Effector memory CD8-positive, alpha-beta T cell (primary cell): ENCODE measurements around the gene ATAD3A.
"Not testable (repeated sequence)": the region's sequence is repeated elsewhere in the genome, so short reads cannot be mapped to it uniquely, and the experiment has no call there.

Source experiments
- ATAC-seq: fragments of 150-1000 bp; cut with Tn5 transposase; replicated peaks from 2 replicates; pipeline ENCODE4 v1.10.0; 2021; ENCODE audit warnings: mild to moderate bottlenecking, moderate library complexity
- DNase-seq, 3 experiments: peaks; one replicate each; pipeline ENCODE4 v3.0.0; 2021
- H3K27ac Mint-ChIP-seq, 2 donors: one replicate each; pipeline ENCODE4 v1.8.0; 2022; ENCODE audit warnings: mild to moderate bottlenecking in 2 of 2, mixed read lengths in 2 of 2, moderate library complexity in 2 of 2
- H3K27me3 Mint-ChIP-seq, 2 donors: one replicate each; pipeline ENCODE4 v1.8.0; 2022; ENCODE audit warnings: mixed read lengths in 2 of 2
- H3K36me3 Mint-ChIP-seq: one replicate; pipeline ENCODE4 v1.8.0; 2022; ENCODE audit warnings: mild to moderate bottlenecking, moderate library complexity, mixed read lengths; ENCODE audit not compliant: insufficient read depth
- H3K4me1 Mint-ChIP-seq, 2 donors: one replicate each; pipeline ENCODE4 v1.8.0; 2022; ENCODE audit warnings: low read depth in 2 of 2, mixed read lengths in 2 of 2
- H3K4me3 Mint-ChIP-seq, 2 donors: one replicate each; pipeline ENCODE4 v1.8.0; 2022; ENCODE audit warnings: mild to moderate bottlenecking in 2 of 2, mixed read lengths in 2 of 2, moderate library complexity in 2 of 2
- H3K9me3 Mint-ChIP-seq, 2 donors: one replicate each; pipeline ENCODE4 v1.8.0; 2022; ENCODE audit warnings: mixed read lengths in 2 of 2

Gene ATAD3A

DNA sequence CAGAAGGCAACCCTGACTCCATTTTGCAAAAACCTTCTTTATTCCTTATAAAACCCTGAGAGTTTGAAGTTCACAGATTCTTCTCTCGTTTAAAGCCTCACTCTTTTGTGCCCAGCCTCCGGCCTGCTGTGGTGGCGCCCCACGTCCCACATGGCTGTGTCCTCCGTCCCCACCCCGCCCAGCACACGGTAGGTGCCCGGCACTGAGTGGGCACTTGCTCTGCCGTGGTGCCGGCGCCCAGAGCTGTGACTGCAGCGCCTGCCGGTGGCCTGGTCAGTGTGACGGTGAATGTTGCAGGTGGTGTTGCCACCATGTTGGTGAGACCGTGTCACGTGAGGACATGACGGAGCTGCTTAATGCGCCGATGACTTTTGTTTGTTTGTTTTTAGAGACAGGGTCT, 9.4 kb downstream of the ATAD3A start:
- H3K4me1 Mint-ChIP-seq, result no peaks in the 10 kb centered on the region
- H3K27me3 Mint-ChIP-seq, result no peaks in the 10 kb centered on the region
- DNase-seq (no peak), ATAC-seq (no peak)
- H3K27ac Mint-ChIP-seq, result no peak overlapping the region
- H3K9me3 Mint-ChIP-seq, result no peaks in the 10 kb centered on the region
- H3K36me3 Mint-ChIP-seq, result peaks cover 39% of the 10 kb centered on the region
- H3K4me3 Mint-ChIP-seq, result no peak overlapping the region

DNA sequence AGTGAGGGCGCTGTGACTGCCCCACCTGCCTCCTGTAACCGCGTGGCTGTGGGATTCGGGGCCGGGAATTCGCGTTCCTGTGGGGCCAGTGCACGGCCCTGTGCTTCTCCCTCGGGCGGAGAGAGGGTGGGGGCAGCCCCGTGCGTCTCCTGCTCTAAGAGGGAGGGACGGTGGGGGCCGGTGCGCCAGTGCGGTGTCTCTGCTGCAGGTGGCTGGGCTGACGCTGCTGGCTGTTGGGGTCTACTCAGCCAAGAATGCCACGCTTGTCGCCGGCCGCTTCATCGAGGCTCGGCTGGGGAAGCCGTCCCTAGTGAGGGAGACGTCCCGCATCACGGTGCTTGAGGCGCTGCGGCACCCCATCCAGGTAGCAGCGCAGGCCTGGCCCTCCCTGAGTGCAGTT, 10.6 kb downstream of the ATAD3A start:
- H3K27me3 Mint-ChIP-seq, H3K4me1 Mint-ChIP-seq, ATAC-seq, H3K4me3 Mint-ChIP-seq, H3K9me3 Mint-ChIP-seq, DNase-seq, H3K27ac Mint-ChIP-seq: not testable (repeated sequence)
- H3K36me3 Mint-ChIP-seq, result peaks cover 35% of the 10 kb centered on the region

DNA sequence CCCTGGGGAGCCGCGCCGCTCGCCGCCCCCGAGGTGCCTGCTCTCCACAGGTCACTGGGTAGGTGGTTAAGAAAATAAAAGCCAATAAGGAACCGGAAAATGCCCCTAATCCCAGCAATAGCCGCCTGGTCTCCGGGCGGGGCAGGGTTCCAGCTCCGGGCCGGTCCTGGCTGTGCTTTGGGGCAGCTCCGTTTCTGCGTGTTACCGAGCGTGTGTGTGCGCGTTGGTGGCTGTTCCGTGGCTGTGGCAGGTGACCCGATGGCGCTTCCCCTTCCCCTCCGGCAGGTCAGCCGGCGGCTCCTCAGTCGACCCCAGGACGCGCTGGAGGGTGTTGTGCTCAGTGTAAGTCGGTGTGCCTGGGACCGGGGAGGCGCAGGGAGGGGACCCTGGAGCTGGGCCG, 11.3 kb downstream of the ATAD3A start:
- not testable (repeated sequence) for ATAC-seq, H3K4me1 Mint-ChIP-seq, DNase-seq, H3K9me3 Mint-ChIP-seq, H3K27ac Mint-ChIP-seq, H3K4me3 Mint-ChIP-seq, H3K27me3 Mint-ChIP-seq
- peaks cover 39% of the 10 kb centered on the region for H3K36me3 Mint-ChIP-seq

DNA sequence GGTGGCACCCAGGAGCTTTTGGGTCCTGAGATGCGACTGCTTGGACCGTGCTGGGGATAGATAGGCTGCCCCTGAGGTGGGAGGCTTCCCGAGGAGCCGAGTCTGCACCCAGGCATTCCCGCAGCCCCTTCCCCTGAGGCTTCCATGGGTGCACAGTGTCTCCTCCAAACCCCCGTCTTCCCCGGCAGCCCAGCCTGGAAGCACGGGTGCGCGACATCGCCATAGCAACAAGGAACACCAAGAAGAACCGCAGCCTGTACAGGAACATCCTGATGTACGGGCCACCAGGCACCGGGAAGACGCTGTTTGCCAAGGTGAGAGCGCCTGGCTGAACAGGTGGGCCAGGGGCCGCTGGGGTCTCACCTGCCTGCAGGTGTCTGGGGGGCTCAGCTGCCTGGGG, 11.7 kb downstream of the ATAD3A start:
- H3K27ac Mint-ChIP-seq, DNase-seq, ATAC-seq, H3K27me3 Mint-ChIP-seq, H3K4me3 Mint-ChIP-seq, H3K9me3 Mint-ChIP-seq, H3K4me1 Mint-ChIP-seq: not testable (repeated sequence)
- H3K36me3 Mint-ChIP-seq, result peaks cover 35% of the 10 kb centered on the region

DNA sequence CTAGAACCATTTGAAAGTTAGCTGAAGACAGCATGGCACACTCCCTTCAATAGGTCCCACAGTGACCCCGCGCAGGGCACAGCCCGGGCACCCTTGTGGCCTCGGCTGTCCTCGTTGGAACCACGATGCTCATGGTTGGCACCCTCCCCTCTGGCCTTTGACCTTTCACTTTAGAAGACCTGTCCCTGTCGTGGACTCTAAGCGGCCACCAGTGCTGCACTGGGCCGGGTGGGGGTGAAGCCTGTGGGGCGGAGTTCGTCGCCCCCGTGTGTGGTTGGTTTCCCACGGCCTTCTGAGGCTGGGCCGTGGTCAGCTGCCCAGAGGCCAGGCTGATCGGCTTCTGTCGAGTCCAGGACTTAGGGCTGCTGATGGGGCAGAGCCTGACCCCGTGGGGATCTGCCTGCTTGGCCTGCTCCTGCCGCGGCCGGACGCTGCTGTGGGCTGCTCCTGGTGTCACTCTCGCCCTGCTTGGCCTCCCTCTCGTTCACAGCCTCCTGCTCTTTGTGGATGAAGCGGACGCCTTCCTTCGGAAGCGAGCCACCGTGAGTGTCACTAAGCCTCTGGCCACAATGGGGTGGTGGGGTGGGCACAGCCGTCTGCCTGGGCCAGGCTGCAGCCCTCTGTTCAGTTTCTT, 12.9 kb downstream of the ATAD3A start:
- H3K27ac Mint-ChIP-seq, H3K4me1 Mint-ChIP-seq, ATAC-seq, H3K27me3 Mint-ChIP-seq, DNase-seq, H3K9me3 Mint-ChIP-seq, H3K4me3 Mint-ChIP-seq: not testable (repeated sequence)
- H3K36me3 Mint-ChIP-seq, result peaks cover 32% of the 10 kb centered on the region

DNA sequence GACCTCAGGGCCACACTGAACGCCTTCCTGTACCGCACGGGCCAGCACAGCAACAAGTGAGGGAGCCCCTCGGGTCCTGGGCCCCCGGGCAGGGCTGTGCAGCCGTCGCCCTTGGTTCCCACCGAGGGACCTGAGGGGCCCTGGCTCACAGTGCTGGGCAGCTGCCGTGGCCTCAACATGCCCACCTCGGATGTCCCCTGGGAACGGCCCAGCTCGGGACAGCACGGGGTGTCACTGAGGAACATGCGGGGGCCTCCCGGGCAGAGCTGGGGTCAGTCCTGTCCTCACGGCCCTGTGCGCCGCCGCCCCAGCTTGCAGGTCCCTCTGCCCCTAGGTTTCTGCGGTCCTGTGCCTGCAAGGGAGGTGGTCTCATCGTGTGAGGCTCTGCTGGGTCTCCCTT, 14.5 kb downstream of the ATAD3A start:
- not testable (repeated sequence) for H3K27me3 Mint-ChIP-seq, H3K27ac Mint-ChIP-seq, H3K4me3 Mint-ChIP-seq, H3K9me3 Mint-ChIP-seq, ATAC-seq, H3K4me1 Mint-ChIP-seq, DNase-seq
- H3K36me3 Mint-ChIP-seq, result peaks cover 24% of the 10 kb centered on the region

DNA sequence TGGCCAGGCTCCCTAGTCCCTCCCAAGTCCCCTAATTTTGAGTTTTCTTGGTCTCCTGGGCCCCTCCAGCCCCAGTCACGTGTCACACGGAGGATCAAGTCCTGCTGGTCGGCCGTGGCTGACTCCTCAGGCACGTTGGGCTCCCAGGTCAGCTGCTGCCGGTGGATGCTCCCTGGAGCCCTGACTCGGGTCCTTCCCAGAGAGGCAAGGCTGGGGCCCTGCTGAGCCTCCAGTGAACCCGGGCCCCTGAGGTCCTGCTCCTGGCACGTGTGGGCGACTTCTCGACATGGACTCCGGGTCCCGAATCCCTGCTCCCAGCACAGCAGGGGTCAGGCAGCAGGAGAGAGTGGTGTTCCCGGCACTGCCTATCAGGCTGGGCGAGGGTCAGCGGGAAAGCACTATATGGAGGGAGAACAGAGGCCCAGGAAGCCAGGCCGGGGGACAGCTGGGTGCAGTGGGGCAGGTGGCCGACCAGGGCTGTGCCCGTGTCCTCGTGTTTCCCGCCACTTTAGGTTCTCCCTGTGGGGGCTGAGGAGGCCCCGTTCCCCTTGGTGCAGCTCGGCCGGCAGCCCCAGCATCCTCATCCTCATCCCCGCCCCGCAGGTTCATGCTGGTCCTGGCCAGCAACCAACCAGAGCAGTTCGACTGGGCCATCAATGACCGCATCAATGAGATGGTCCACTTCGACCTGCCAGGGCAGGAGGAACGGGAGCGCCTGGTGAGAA, 15.3 kb downstream of the ATAD3A start:
- DNase-seq (no peak), ATAC-seq (no peak)
- H3K36me3 Mint-ChIP-seq, result peaks cover 21% of the 10 kb centered on the region
- no peaks in the 10 kb centered on the region for H3K9me3 Mint-ChIP-seq
- H3K27ac Mint-ChIP-seq, result no peak overlapping the region
- H3K4me1 Mint-ChIP-seq, result no peaks in the 10 kb centered on the region
- H3K4me3 Mint-ChIP-seq, result no peak overlapping the region
- no peaks in the 10 kb centered on the region for H3K27me3 Mint-ChIP-seq

DNA sequence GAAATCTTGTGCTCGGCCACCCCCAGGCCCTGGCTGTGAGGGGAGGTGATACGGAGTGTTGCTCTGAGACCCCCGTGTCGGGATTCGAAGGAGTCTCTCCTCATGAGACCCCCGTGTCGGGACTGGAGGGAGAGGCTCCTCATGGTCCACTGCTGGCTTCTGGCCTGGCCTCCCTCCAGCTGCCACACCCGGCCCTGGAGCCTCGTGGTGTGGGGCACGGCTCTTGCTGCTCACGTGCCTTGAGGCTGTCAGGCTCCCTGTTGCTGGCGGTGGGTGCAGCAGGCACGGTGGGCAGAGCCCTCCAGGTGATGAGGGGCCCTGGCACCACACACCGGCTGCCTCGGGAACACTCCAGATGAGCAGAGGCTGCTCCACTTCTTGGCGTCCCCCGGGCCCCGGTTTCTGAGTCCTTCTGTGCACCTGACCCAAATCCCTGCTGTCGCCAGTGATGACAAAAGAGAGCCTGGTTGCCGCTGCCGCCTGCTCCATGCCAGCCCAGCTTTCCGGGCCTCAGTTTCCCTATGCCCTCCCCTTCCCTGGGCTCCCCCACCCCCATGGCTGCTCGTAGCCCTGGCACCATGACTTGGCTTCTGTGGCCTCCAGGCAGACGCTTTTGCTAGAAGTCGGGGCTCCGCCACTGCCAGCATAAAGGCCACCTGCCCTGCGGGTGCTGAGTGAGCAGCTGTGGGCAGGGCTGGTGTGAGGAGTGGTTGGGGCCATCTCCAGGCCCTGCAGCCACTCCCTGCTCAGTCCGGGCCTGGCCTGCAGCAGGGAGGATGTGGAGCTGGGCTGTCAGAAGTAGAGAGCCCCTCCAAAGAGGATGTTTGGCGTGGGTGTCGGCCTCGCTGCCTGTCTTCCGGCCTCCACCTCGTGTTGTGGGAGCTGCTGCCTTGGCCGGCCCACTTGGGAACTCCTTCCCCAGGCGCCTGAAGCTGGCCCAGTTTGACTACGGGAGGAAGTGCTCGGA, 16.6 kb downstream of the ATAD3A start:
- Mint-ChIP-seq H3K36me3 (peaks cover 18% of the 10 kb centered on the region), H3K4me1 (no peaks in the 10 kb centered on the region), H3K27me3 (no peaks in the 10 kb centered on the region), H3K4me3 (no peak overlapping the region), H3K9me3 (no peaks in the 10 kb centered on the region), H3K27ac (no peak overlapping the region)
- DNase-seq, result no peak
- no peak for ATAC-seq

DNA sequence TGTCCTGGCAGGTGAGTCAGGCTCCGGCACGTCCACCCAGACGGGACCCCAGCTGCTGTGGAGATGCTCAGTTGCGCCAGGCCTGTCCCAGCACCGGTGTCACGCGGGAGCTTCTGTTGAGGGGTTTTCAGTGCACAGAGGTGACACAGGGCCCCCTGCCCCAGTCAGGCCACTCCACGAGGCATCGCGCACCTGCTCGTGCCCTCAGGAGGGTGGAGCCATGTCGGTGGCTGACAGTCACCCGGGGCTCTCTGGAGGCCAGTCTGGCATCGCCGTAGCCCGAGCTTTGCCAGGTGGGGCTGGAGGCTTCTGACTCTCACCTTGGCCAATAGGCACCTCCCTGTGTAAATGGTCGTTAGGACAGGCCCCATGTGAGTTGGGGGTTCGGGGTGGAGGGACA, 17.4 kb downstream of the ATAD3A start:
- H3K4me1 Mint-ChIP-seq, result no peaks in the 10 kb centered on the region
- no peak for ATAC-seq
- H3K27me3 Mint-ChIP-seq, result no peaks in the 10 kb centered on the region
- no peak overlapping the region for H3K4me3 Mint-ChIP-seq
- H3K27ac Mint-ChIP-seq, result no peak overlapping the region
- DNase-seq, result no peak
- H3K9me3 Mint-ChIP-seq, result no peaks in the 10 kb centered on the region
- H3K36me3 Mint-ChIP-seq, result peaks cover 15% of the 10 kb centered on the region

DNA sequence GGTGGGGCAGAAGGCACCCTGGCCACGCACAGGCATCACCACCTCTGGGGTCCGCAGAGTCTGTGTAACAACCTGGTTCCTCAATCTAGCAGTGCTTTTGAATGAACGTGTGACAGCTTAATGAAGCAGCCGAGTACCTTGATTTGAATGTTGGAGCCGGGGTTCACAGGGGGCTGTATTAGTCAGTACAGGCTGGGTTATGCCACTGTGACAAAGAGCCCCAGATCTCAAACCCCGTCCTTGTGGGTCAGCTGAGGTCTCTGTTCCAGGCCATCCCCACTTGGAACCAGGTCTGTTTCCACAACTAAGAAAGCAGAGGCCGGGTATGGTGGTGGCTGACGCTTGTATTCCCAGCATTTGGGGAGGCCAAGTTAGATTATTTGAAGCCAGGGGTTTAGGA, 18.0 kb downstream of the ATAD3A start:
- no peak for ATAC-seq
- no peak overlapping the region for H3K27ac Mint-ChIP-seq
- H3K4me1 Mint-ChIP-seq, result no peaks in the 10 kb centered on the region
- no peaks in the 10 kb centered on the region for H3K27me3 Mint-ChIP-seq
- peaks cover 12% of the 10 kb centered on the region for H3K36me3 Mint-ChIP-seq
- no peak for DNase-seq
- no peaks in the 10 kb centered on the region for H3K9me3 Mint-ChIP-seq
- H3K4me3 Mint-ChIP-seq, result no peak overlapping the region

DNA sequence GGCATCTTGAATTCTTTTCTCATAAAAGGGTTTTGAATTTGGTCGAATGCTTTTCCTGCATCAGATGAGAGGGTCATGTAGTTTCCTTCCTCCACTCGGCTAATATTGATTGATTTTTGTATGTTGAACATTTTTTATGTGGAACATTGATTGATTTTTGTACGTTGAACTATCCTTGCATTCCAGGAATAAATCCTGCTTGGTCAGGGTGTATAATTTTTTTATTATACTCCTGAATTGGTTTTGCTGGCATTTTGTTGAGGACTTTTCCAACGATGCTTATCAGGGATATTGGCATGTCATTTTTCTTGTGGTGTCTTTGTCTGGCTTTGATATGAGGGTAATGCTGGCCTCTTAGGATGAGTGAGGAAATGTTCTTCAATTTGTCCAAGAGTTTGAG, 20.0 kb downstream of the ATAD3A start:
- Mint-ChIP-seq H3K27me3 (no peaks in the 10 kb centered on the region), H3K9me3 (no peaks in the 10 kb centered on the region), H3K36me3 (peaks cover 8% of the 10 kb centered on the region), H3K4me1 (no peaks in the 10 kb centered on the region), H3K4me3 (no peak overlapping the region), H3K27ac (no peak overlapping the region)
- ATAC-seq (no peak), DNase-seq (no peak)

DNA sequence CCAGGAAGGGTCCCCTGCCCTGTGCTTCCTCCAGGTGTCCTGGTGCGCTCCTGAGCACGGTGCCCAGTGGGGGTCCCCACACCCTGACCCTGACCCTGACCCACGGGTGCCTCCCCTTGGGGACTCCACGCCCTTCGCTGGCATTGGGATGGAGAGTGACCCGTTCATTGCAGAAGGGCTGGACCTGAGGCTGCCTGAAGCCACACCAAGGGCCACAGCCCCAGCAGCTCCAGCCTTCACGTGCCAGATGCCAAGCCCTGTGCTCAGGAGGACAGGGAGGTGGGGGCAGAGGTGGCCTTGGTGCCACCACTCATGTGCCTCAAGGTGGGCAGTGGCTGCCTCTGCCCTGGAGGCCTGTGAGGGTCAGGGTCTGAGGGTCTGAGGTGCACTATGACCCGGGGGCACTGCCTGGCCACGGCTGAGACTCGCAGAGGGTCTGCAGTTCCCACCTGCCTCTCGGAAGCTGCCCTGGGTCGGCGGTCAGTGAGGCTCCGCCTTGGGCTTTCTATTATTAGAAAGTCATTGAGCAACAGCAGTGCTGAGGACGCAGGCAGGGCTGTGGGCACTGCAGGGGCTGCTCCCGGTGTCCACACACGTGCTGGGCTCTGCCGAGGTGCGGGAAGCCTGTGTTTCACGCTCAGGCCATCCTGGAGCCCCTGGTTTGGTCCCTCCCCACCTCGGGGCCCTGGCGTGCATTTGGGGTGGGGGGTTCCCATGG, 21.4 kb downstream of the ATAD3A start:
- not testable (repeated sequence) for H3K4me3 Mint-ChIP-seq, ATAC-seq, H3K36me3 Mint-ChIP-seq, H3K9me3 Mint-ChIP-seq, H3K4me1 Mint-ChIP-seq, H3K27me3 Mint-ChIP-seq, DNase-seq, H3K27ac Mint-ChIP-seq

DNA sequence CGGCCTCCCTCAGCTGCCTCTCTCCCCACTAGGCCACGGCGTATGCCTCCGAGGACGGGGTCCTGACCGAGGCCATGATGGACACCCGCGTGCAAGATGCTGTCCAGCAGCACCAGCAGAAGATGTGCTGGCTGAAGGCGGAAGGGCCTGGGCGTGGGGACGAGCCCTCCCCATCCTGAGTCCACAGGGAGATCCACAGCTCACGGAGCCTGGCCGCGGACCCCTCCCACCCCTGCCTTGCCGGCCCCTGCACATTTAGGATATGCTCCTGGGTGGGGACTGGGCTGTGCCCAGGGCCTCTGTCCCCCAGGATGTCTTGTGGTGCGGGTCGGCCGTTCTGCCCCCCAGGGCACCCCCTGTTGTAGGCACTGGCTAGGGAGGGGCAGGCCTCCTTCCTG, 21.9 kb downstream of the ATAD3A start:
- DNase-seq, H3K4me3 Mint-ChIP-seq, ATAC-seq, H3K4me1 Mint-ChIP-seq, H3K27me3 Mint-ChIP-seq, H3K9me3 Mint-ChIP-seq, H3K27ac Mint-ChIP-seq, H3K36me3 Mint-ChIP-seq: not testable (repeated sequence)
